ENCODE data around the gene GNGT1. TPM values are rescaled to one million over a fixed set of nuclear protein-coding genes. Genes with fewer than 3 reads are reported as not detected.

Gene GNGT1
- total and polyA plus RNA-seq, 2 of the 8 experiments (the other 6 are each of a cell fraction or from before 2014, with no cell fraction given): 0.26 TPM; not detected in 1

GRCh38 chr7:93866886-93867285 lies 39.5 kb upstream of the GNGT1 start:
- H3K9ac ChIP-seq (replicated peaks in 1 of 4; ENCODE audit: extremely low read depth in 1 of 4, low read depth in 3 of 4, low read length in 3 of 4): no peak overlapping the region
- no peaks in the 10 kb centered on the region for H3K23me2 ChIP-seq (ENCODE audit: low read depth, low read length)
- H2AK5ac ChIP-seq (ENCODE audit: low read depth, low read length): no peak overlapping the region
- H4K5ac ChIP-seq (ENCODE audit: insufficient read length, low read depth, low read length): no peak overlapping the region
- no peaks in the 10 kb centered on the region for H4K20me1 ChIP-seq (replicated peaks in 1 of 2; ENCODE audit: control insufficient read depth in 1 of 2, insufficient read depth in 2 of 2, low read length in 2 of 2)
- H2BK12ac ChIP-seq (ENCODE audit: low read depth, low read length): no peak overlapping the region
- no peak overlapping the region for H2BK120ac ChIP-seq (replicated peaks; ENCODE audit: low read depth, low read length)
- H3K56ac ChIP-seq (replicated peaks; ENCODE audit: insufficient read length, low read depth, low read length): no peak overlapping the region
- H2BK15ac ChIP-seq (ENCODE audit: low read length): no peak overlapping the region
- H3K14ac ChIP-seq (ENCODE audit: insufficient read length): no peak overlapping the region
- no peak overlapping the region for H2BK20ac ChIP-seq (ENCODE audit: low read length)
- H3K18ac ChIP-seq (ENCODE audit: extremely low read depth, low read length): no peak overlapping the region
- no peaks in the 10 kb centered on the region for H3K79me1 ChIP-seq (ENCODE audit: low read depth, low read length)
- no peak overlapping the region for H3K4me3 ChIP-seq (ENCODE audit: extremely low read depth in 1 of 4, insufficient read depth in 2 of 4, low read depth in 3 of 4, low read length in 4 of 4)
- H3K27me3 ChIP-seq (replicated peaks in 1 of 4; ENCODE audit: control insufficient read depth in 3 of 4, extremely low read depth in 1 of 4, insufficient read depth in 3 of 4, low read length in 3 of 4): no peaks in the 10 kb centered on the region
- no peak overlapping the region for H2BK5ac ChIP-seq (ENCODE audit: low read depth, low read length)
- H3K36me3 ChIP-seq (ENCODE audit: control insufficient read depth in 2 of 4, insufficient read depth in 4 of 4, low read length in 3 of 4): no peaks in the 10 kb centered on the region
- no peak overlapping the region for H3K4me2 ChIP-seq (ENCODE audit: insufficient read depth in 1 of 2, low read depth in 2 of 2, low read length in 2 of 2)
- WGBS, 2 experiments (ENCODE audit: extremely low coverage in 1 of 2, insufficient coverage in 1 of 2, insufficient read length in 1 of 2, insufficient replicate concordance in 2 of 2, low coverage in 1 of 2, low lambda C conversion rate in 2 of 2, missing lambda C conversion rate in 1 of 2): 96% methylated on average over 3 of the region's 3 CpGs; no CpG with 5 or more reads in 1 of the 2 experiments
- no peak for DNase-seq (ENCODE audit: low read depth in 1 of 2, low spot score in 2 of 2)
- H3K23ac ChIP-seq (ENCODE audit: insufficient read length): no peak overlapping the region
- no peaks in the 10 kb centered on the region for H3K4me1 ChIP-seq (replicated peaks in 1 of 4; ENCODE audit: control insufficient read depth in 3 of 4, insufficient read depth in 4 of 4, low read length in 3 of 4)
- ChIA-PET CTCF (ENCODE audit: partially characterized antibody) (interaction anchor here (0.6 to 0.7 kb wide), 2 partner anchors 65 to 213 kb away, joined by 3 to 5 read pairs; no protein-coding TSS in a partner anchor), POLR2A (ENCODE audit: partially characterized antibody) (no interaction called here)
- H4K8ac ChIP-seq (ENCODE audit: extremely low read depth, insufficient read depth, low read length): no peak overlapping the region
- FAIRE-seq: no peak
- no peaks in the 10 kb centered on the region for H3K79me2 ChIP-seq (ENCODE audit: control insufficient read depth in 1 of 2, insufficient read depth in 2 of 2, low read length in 2 of 2)
- no peak overlapping the region for H2AFZ ChIP-seq (ENCODE audit: low read length)
- H4K91ac ChIP-seq (replicated peaks; ENCODE audit: insufficient read length, low read length): no peak overlapping the region
- no peak overlapping the region for H3K27ac ChIP-seq (ENCODE audit: low read depth, low read length)
- no peak overlapping the region for H3K4ac ChIP-seq (replicated peaks; ENCODE audit: insufficient read length, low read depth, low read length)
- H3K9me3 ChIP-seq (ENCODE audit: insufficient read depth in 2 of 2, low read depth in 1 of 2, low read length in 1 of 2): no peaks in the 10 kb centered on the region
- TF ChIP-seq ATF2 (IDR thresholded peaks at IDR 0.05; ENCODE audit: low read length) (no peak), HDAC2 (IDR thresholded peaks at IDR 0.05; ENCODE audit: borderline replicate concordance in 1 of 2, low read depth in 2 of 2, low read length in 2 of 2) (no peak), RNF2 (IDR thresholded peaks at IDR 0.05; ENCODE audit: borderline replicate concordance, low read depth, low read length, missing control alignments, poor library complexity, severe bottlenecking) (no peak), ATF3 (IDR thresholded peaks at IDR 0.05; ENCODE audit: insufficient read depth, low read depth, low read length) (no peak), RAD21 (IDR thresholded peaks at IDR 0.05 in 1 of 2, conservative IDR thresholded peaks at IDR 0.05 in 1 of 2; ENCODE audit: low read depth in 2 of 2, low read length in 2 of 2) (no peak), CTBP2 (IDR thresholded peaks at IDR 0.05; ENCODE audit: borderline replicate concordance, insufficient read depth, insufficient read length, low read length) (no peak), JUN (IDR thresholded peaks at IDR 0.05; ENCODE audit: low read depth, low read length) (no peak), FOSL1 (IDR thresholded peaks at IDR 0.05; ENCODE audit: insufficient read depth, low read depth, low read length) (no peak), BRCA1 (IDR thresholded peaks at IDR 0.05; ENCODE audit: low read depth, low read length) (no peak), CHD1 (IDR thresholded peaks at IDR 0.05; ENCODE audit: low read depth, low read length) (no peak)
